GM12875 (cell line): ENCODE measurements around the gene ABCA3.

Experiments used
- H3K4me3 ChIP-seq: one replicate; pipeline ENCODE4 v1.5.1; 2011; ENCODE audit warnings: low read depth, low read length, control low read depth
- CTCF ChIP-seq: IDR thresholded peaks from 2 replicates; pipeline ENCODE4 v1.5.1; 2011; ENCODE audit warnings: low read depth, mild to moderate bottlenecking, control low read depth, inconsistent platforms, low read length, moderate library complexity, borderline replicate concordance; ENCODE audit not compliant: insufficient read depth

ABCA3 gene

GRCh38 chr16:2231016-2231931 lies 109.3 kb downstream of the ABCA3 start:
- TF ChIP-seq CTCF = no peak
- H3K4me3 ChIP-seq = no peak overlapping the region

GRCh38 chr16:2230376-2230775 lies 110.2 kb downstream of the ABCA3 start:
- no peak overlapping the region for H3K4me3 ChIP-seq
- no peak for TF ChIP-seq CTCF

- H3K4me3 ChIP-seq = no peak overlapping the region
- TF ChIP-seq CTCF = no peak
Observed at GRCh38 chr16:2229632-2230250, 110.8 kb downstream of the ABCA3 start.

GRCh38 chr16:2229091-2229490 lies 111.4 kb downstream of the ABCA3 start:
- no peak for TF ChIP-seq CTCF
- H3K4me3 ChIP-seq = no peak overlapping the region

GRCh38 chr16:2228161-2228824 lies 112.2 kb downstream of the ABCA3 start:
- no peak for TF ChIP-seq CTCF
- H3K4me3 ChIP-seq = no peak overlapping the region

- H3K4me3 ChIP-seq = no peak overlapping the region
- TF ChIP-seq CTCF = no peak
Observed at GRCh38 chr16:2226918-2227317, 113.6 kb downstream of the ABCA3 start.
